Urinary bladder (tissue), 4 donors: Measurements from ENCODE around the gene LRTM2. TPM values are rescaled to one million over a fixed set of nuclear protein-coding genes. Genes with fewer than 3 reads are reported as not detected.

ENCODE experiments used
- DNase-seq: peaks from one replicate; pipeline ENCODE4 v3.0.0-alpha.2; 2015; ENCODE audit errors: extremely low spot score
- H3K27ac ChIP-seq: one replicate; pipeline ENCODE4 v1.5.1; 2013; ENCODE audit warnings: low read depth, mild to moderate bottlenecking, moderate library complexity
- H3K36me3 ChIP-seq: one replicate; pipeline ENCODE4 v1.6.1; 2013; ENCODE audit warnings: mild to moderate bottlenecking, moderate library complexity; ENCODE audit not compliant: insufficient read depth
- H3K4me1 ChIP-seq: one replicate; pipeline ENCODE4 v1.6.1; 2013; ENCODE audit warnings: mild to moderate bottlenecking, moderate library complexity; ENCODE audit not compliant: insufficient read depth
- H3K4me3 ChIP-seq: one replicate; pipeline ENCODE4 v1.5.1; 2013; ENCODE audit warnings: low read depth, low read length
- WGBS: extraction: QIAGEN DNeasy Blood & Tissue Kit; methylation state at CpG from one replicate; pipeline ENCODE4 v1.1.7; 2013; 5-methylcytosine and 5-hydroxymethylcytosine counted together
- polyA plus RNA-seq: library from polyadenylated mRNA; stranded (reverse); fragments of 200-250 nt; gene quantifications from one replicate; pipeline ENCODE4 v1.2.3, GENCODE V29; 2013
- total RNA-seq: library from RNA; depleted of rRNA; stranded (reverse); fragments of >200 nt; gene quantifications from one replicate; pipeline ENCODE4 v1.2.3, GENCODE V29; 2014
- donor health status: healthy with polysubstance abuse.
- donor health status: healthy.

The LRTM2 gene
- total and polyA plus RNA-seq, 2 donors: not detected

GRCh38 chr12:1855241-1855640 is 34.9 kb downstream of the LRTM2 start:
- no peak for DNase-seq
- no peaks in the 10 kb centered on the region for H3K36me3 ChIP-seq
- H3K27ac ChIP-seq: no peak overlapping the region
- no peaks in the 10 kb centered on the region for H3K4me1 ChIP-seq
- 62% methylated on average over 3 of the region's 3 CpGs for WGBS
- H3K4me3 ChIP-seq: no peak overlapping the region

- Histone ChIP-seq H3K4me3 (no peak overlapping the region), H3K4me1 (no peaks in the 10 kb centered on the region), H3K27ac (no peak overlapping the region), H3K36me3 (no peaks in the 10 kb centered on the region)
- DNase-seq: no peak
- WGBS: 66% methylated on average over 2 of the region's 2 CpGs
These were observed 36.7 kb downstream of the LRTM2 start for GRCh38 chr12:1857086-1857485.

GRCh38 chr12:1857821-1858220 is 37.5 kb downstream of the LRTM2 start:
- H3K36me3 ChIP-seq: no peaks in the 10 kb centered on the region
- no peaks in the 10 kb centered on the region for H3K4me1 ChIP-seq
- no peak for DNase-seq
- 90% methylated on average over 7 of the region's 7 CpGs for WGBS
- no peak overlapping the region for H3K4me3 ChIP-seq
- no peak overlapping the region for H3K27ac ChIP-seq

- Histone ChIP-seq H3K4me3 (no peak overlapping the region), H3K4me1 (no peaks in the 10 kb centered on the region), H3K27ac (no peak overlapping the region), H3K36me3 (no peaks in the 10 kb centered on the region)
- no peak for DNase-seq
- 85% methylated on average over 11 of the region's 11 CpGs for WGBS
These were observed 38.1 kb downstream of the LRTM2 start for GRCh38 chr12:1858456-1858855.

- H3K4me3 ChIP-seq: no peak overlapping the region
- WGBS: 68% methylated on average over 7 of the region's 7 CpGs
- H3K36me3 ChIP-seq: no peaks in the 10 kb centered on the region
- no peak for DNase-seq
- H3K27ac ChIP-seq: no peak overlapping the region
- no peaks in the 10 kb centered on the region for H3K4me1 ChIP-seq
These were observed 39.3 kb downstream of the LRTM2 start for GRCh38 chr12:1859643-1860042.

GRCh38 chr12:1862973-1863372 is 42.6 kb downstream of the LRTM2 start:
- Histone ChIP-seq H3K36me3 (no peaks in the 10 kb centered on the region), H3K4me1 (no peaks in the 10 kb centered on the region), H3K4me3 (no peak overlapping the region), H3K27ac (no peak overlapping the region)
- DNase-seq: no peak

GRCh38 chr12:1863823-1864222 is 43.5 kb downstream of the LRTM2 start:
- no peaks in the 10 kb centered on the region for H3K4me1 ChIP-seq
- DNase-seq: no peak
- no peaks in the 10 kb centered on the region for H3K36me3 ChIP-seq
- no peak overlapping the region for H3K4me3 ChIP-seq
- H3K27ac ChIP-seq: no peak overlapping the region
- WGBS: 90% methylated on average over 16 of the region's 16 CpGs

GRCh38 chr12:1864456-1864855 is 44.1 kb downstream of the LRTM2 start:
- Histone ChIP-seq H3K4me1 (no peaks in the 10 kb centered on the region), H3K36me3 (no peaks in the 10 kb centered on the region), H3K4me3 (no peak overlapping the region), H3K27ac (no peak overlapping the region)
- no peak for DNase-seq
- WGBS: 57% methylated on average over 27 of the region's 27 CpGs

- 54% methylated on average over 37 of the region's 37 CpGs for WGBS
- no peaks in the 10 kb centered on the region for H3K4me1 ChIP-seq
- H3K4me3 ChIP-seq: no peak overlapping the region
- H3K27ac ChIP-seq: no peak overlapping the region
- DNase-seq: no peak
- H3K36me3 ChIP-seq: no peaks in the 10 kb centered on the region
These were observed 44.5 kb downstream of the LRTM2 start for GRCh38 chr12:1864867-1865266.

GRCh38 chr12:1865284-1865866 is 45.0 kb downstream of the LRTM2 start:
- no peak for DNase-seq
- Histone ChIP-seq H3K27ac (no peak overlapping the region), H3K36me3 (no peaks in the 10 kb centered on the region), H3K4me3 (no peak overlapping the region), H3K4me1 (no peaks in the 10 kb centered on the region)
- WGBS: 83% methylated on average over 32 of the region's 32 CpGs

- H3K27ac ChIP-seq: no peak overlapping the region
- no peak overlapping the region for H3K4me3 ChIP-seq
- no peaks in the 10 kb centered on the region for H3K4me1 ChIP-seq
- H3K36me3 ChIP-seq: no peaks in the 10 kb centered on the region
- no peak for DNase-seq
- 92% methylated on average over 10 of the region's 10 CpGs for WGBS
These were observed 48.8 kb downstream of the LRTM2 start for GRCh38 chr12:1869145-1869544.

- no peak for DNase-seq
- WGBS: 45% methylated on average over 7 of the region's 7 CpGs
- no peak overlapping the region for H3K4me3 ChIP-seq
These were observed 49.7 kb downstream of the LRTM2 start for GRCh38 chr12:1870086-1870485.

GRCh38 chr12:1870998-1871917 is 50.9 kb downstream of the LRTM2 start:
- Histone ChIP-seq H3K36me3 (no peaks in the 10 kb centered on the region), H3K4me3 (no peak overlapping the region), H3K4me1 (no peaks in the 10 kb centered on the region), H3K27ac (no peak overlapping the region)
- DNase-seq: no peak
- WGBS: 91% methylated on average over 24 of the region's 24 CpGs

More at GRCh38 chr12:1870086-1870485, 49.7 kb downstream of the LRTM2 start:
- Histone ChIP-seq H3K27ac (no peak overlapping the region), H3K36me3 (no peaks in the 10 kb centered on the region), H3K4me1 (no peaks in the 10 kb centered on the region)

GRCh38 chr12:1872001-1872400 is 51.6 kb downstream of the LRTM2 start:
- no peak for DNase-seq
- Histone ChIP-seq H3K4me3 (no peak overlapping the region), H3K36me3 (no peaks in the 10 kb centered on the region), H3K4me1 (no peaks in the 10 kb centered on the region), H3K27ac (no peak overlapping the region)
- WGBS: 61% methylated on average over 6 of the region's 6 CpGs
